Embryonic facial prominence (tissue), 1 donor: ENCODE measurements around the gene MAP3K19.

Experiments
- DNase-seq: peaks from one replicate; pipeline ENCODE4 v3.0.0-alpha.2; 2016; ENCODE audit errors: extremely low spot score

Gene MAP3K19

GRCh38 chr2:134932864-134933526 lies 114.3 kb downstream of the MAP3K19 start:
- no peak for DNase-seq

DNA sequence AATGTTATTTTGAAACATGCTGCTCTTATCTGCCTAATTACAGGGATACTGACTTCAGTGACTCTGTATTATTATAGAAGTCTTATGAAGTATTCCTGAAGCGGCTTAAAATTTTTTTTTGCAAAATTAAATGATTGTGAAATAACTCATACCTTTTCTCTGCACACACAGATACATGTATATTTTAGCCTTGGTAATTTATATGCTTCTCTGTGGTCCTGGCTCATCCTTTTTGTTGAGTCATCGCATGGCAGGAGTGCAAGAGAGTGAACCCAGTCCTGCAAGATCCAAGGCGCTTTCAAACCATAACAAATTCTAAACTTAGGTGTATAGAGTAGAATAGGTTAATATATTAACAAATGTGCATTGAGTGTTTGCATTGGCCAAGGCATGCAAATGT lies 120.1 kb downstream of the MAP3K19 start:
- no peak for DNase-seq

DNA sequence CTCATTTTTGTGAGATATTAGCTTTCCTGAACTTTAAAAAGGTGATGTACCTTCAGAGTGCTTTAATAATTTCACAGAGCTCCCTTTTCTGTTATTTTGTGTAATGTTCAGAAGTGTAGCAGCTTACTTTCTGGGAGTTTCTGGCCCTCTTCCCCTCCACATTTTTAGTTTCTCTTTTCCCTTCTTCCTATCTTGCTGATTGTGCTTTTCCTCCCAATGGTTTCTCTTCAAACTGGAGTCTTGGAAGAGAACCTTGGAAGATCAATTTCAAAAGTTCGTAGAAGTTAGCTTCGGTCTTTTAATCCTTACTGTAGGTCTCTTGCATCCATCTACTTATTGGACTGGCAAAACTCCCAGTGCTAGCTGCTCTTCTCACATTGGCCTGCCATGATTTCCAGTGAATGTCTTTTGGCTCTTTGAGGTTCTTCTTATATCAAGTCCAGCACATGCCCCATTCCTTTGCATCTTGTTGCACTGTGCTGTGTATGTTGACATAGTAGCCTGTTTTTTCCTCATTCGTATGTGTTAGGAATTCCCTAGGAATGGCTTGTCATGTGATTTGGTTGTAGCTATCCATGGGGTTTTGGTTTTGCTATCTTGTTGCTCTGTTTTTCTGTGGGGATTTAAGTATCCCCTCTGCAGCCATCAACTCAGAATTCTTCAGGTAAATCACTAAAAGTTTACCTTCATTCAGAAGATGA lies 120.9 kb downstream of the MAP3K19 start:
- no peak for DNase-seq

- DNase-seq: no peak
Observed at GRCh38 chr2:134924912-134925311, 122.3 kb downstream of the MAP3K19 start.

DNA sequence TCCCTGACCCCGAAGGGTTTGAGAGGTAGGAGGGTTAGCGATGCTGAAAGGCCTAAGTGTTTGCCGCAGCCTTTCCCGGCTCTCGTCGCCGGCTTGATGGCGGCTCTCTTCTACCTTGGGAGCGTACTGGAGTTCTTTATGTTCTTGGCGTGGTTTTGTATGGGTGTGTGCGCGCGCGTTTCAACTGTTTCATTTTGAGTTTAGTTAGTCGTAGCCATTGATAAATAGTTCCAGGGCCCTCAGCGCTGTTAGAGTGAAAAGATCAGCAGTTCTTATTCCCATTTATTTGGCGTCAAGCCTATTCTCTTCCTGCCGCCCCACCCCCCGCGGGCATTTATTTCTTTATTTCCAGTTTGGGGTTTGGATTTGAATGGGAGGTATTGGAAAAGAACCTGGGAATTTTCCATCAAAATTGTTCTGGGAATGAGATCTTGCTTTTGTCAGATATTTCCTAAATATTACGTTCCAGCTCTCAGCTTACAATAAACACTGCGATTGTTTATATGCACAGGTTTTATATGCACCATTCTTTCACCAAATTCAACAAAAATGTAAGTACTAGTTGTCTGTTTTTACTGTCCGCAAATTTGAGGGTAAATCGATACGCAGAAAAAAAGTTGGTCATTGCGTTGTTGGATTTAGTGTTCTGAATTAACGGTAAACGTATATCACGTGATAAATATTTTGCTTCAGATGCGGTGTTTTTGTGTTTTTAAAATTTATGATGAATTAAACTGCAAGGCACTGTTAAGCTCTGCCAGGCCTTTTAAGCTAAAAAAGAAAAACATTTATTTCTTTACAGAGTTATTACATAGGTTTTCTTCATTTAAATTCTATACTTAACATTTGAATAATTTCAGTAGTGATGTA lies 127.7 kb downstream of the MAP3K19 start:
- no peak for DNase-seq

DNA sequence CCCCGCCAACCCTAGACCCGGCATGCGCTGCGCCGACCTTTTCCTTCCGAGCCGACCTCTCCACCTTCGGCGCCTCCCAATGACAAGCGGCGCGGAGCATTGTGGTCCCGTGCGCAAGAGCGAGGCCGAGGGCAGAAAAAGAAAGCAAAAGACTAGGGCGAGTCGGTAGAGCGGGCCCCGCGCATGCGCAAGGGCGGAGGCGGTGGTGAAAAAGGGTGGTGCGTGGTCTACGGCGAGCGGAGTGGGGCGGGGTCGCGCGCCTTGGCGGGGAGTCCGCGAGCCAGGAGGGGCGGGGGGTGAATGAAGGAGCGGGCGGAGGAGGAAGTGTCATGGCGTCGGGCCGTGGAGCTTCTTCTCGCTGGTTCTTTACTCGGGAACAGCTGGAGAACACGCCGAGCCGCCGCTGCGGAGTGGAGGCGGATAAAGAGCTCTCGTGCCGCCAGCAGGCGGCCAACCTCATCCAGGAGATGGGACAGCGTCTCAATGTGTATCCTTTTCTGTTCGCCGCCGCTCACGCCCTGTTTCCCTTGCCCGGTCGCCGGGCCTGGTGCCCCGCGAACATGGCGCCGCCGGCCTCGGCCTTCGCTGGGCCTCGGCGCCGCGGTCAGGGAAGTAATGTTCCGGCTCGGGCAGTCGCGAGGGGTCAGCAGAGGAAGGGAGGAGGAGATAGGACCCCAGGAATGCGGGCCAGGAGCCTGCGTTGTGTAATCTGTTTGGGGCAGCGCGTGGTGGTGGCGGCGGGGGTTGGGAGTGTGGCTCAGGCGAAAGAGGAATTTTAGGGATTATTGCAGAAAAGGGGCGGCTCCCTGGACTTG lies 128.5 kb downstream of the MAP3K19 start, which contains the start of gene CCNT2:
TSS of gene CCNT2 (plus strand) at position 297 of the 815 bp plus-strand sequence. CDS start at position 330, 33 bp downstream.
- DNase-seq: peak; percentile 98

DNA sequence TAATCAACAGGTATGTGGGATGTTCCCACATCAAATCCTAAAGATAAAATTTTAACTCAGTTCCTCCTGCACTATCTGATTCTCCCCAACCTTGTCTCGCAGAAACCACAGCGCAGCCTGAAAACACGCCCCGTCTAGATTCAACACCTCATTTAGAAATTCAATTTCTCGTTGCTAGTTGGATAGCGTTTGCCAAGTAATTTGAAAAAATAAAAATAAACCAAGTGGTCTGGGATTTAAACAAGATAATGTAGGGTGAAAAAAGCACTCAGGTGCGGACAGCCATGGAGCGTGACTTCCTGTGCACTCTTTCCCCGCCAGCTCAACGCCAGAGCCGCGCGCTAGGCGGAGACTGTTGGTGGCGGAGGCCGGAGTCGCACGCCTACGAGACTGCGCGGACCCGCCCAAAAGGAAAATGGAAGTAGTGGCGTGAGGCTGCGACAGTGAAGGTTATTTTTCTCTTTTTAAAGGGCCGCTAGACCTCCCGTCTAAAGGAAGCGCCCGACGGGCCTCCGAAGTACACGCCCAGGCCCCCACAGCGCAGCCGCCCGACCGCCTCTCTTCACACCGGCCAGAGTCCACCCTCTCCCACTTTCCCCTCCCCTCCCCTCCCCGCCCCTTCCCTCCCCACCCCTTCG lies 129.2 kb downstream of the MAP3K19 start:
- DNase-seq: no peak

GRCh38 chr2:134917360-134917865 lies 129.8 kb downstream of the MAP3K19 start:
- no peak for DNase-seq
